Epithelial cell of esophagus (primary cell): ENCODE measurements around the gene SLC15A1.

Source experiments
- DNase-seq: peaks from one replicate; pipeline ENCODE4 v3.0.0; 2010; ENCODE audit warnings: low read depth
- H3K4me3 ChIP-seq: 2 replicates; pipeline ENCODE4 v1.5.1; 2011; ENCODE audit warnings: mild to moderate bottlenecking, low read length, control low read depth
- CTCF ChIP-seq: IDR thresholded peaks from 2 replicates; pipeline ENCODE4 v1.5.1; 2011; ENCODE audit warnings: low read depth, mild to moderate bottlenecking, low read length, control low read depth, inconsistent platforms; ENCODE audit not compliant: insufficient read depth; ENCODE audit errors: missing control alignments

The SLC15A1 gene

DNA sequence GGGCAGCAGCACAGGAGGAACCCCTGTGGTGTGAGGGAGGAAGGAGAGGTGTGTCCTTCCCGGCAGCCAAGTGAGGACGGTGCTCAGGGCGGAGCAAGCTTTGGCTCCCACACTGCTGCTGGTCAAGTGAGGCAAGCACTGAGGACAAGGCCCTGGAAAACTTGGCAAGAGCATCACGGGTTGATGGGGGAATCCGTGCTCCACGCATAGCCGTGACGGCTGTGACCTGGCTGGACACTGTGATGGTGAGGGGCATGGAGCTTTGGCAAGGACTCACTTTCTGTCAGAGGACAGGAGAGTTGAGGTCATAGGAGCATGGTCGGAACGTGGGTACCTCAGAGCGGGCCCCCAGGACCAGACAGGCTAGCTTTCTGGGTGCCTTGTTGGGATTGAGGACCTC lies 29.0 kb upstream of the SLC15A1 start:
- H3K4me3 ChIP-seq = no peak overlapping the region
- no peak for TF ChIP-seq CTCF
- no peak for DNase-seq

DNA sequence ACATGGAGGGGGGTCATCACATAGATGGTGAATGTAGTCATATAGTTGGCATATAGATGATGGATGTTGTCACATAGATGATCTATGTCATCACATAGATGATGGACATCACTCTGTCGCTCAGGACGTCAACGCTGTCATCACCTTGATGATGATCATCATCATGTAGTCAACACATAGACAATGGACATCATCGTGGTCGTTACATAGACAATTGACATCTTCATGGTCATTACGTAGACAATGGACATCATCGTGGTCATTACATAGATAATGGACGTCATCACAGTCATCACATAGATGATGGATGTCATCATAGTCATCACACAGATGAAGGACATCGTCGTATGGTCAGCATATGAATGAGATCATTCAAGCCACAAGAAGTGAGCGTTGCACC lies 28.6 kb upstream of the SLC15A1 start:
- DNase-seq = no peak
- no peak for TF ChIP-seq CTCF
- no peak overlapping the region for H3K4me3 ChIP-seq

DNA sequence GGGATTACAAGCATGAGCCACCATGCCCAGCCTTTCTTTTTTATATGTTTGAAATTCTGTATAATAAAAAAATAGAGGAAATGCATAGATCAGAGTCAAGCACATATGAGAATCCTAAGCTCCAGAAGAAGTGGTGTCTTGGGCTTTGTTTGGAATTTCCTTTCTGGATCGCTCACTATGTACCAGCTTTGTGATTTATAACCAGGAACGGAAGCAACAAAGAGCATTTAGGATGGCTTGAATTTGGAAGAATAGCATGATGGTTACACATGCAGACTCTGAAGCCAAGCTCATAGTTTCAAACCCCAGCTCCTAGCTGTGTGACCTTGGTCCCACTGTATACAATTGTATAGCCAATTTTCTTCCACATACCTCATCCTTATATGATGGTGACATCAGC lies 28.0 kb upstream of the SLC15A1 start:
- H3K4me3 ChIP-seq = no peak overlapping the region
- no peak for DNase-seq
- TF ChIP-seq CTCF = no peak

DNA sequence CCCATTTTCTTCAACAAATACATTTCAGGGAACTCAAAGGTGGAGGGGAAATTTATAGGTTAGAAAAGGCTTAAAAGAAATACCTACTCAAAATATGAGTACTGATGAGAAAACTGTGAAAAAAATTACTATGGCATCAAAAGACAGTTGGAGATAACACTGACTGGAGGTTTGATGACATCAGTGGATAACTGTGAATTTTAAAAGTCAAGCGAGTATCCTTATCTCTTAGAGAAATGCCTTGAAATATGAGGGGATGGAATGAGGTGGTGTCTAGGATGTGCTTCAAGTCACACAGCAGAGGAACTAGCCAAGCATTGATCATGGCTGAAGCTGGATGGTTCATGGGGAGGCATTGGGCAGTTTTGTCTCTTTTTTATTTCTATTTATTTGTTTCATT lies 27.2 kb upstream of the SLC15A1 start:
- no peak overlapping the region for H3K4me3 ChIP-seq
- DNase-seq = no peak
- TF ChIP-seq CTCF = no peak

GRCh38 chr13:98778749-98779148 lies 26.3 kb upstream of the SLC15A1 start:
- peak; percentile 15 for DNase-seq
- no peak overlapping the region for H3K4me3 ChIP-seq
- TF ChIP-seq CTCF = no peak

DNA sequence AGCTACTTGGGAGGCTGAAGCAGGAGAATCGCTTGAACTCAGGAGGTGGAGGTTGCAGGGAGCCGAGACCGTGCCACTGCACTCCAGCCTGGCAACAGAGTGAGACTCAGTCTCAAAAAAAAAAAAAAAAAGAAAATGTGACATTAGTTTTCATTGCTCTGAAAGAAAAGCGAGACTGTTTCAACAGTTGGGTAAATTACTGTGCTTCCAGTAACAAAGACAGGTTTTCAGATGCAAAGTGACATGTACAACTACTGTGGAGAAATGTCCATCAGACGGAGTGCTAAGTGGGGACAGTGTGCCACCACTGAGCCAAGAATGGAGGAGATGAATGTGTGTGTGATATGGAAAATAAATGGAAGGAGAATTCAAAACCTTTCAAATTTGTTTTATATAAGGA lies 24.2 kb upstream of the SLC15A1 start:
- DNase-seq = no peak
- no peak for TF ChIP-seq CTCF
- no peak overlapping the region for H3K4me3 ChIP-seq

GRCh38 chr13:98775844-98776598 lies 23.5 kb upstream of the SLC15A1 start:
- H3K4me3 ChIP-seq = no peak overlapping the region
- peak; percentile 94 for DNase-seq
- no peak for TF ChIP-seq CTCF
